CD4-positive, alpha-beta T cell (primary cell): Measurements from ENCODE around the gene STK35. TPM values are rescaled to one million over a fixed set of nuclear protein-coding genes. Genes with fewer than 3 reads are reported as not detected.
A peak's percentile ranks its signal among the peaks of the same experiment; 100 is the strongest.

Experiments
- ATAC-seq: fragments of 200-7000 bp; cut with Tn5 transposase; one replicate; pipeline ENCODE4 v1.10.0; 2022; ENCODE audit warnings: mild to moderate bottlenecking; ENCODE audit not compliant: poor library complexity
- CTCF ChIA-PET: fragments of 350-600 bp; sonication (Branson Sonifier 250); formaldehyde crosslinking; loops from one replicate; lab custom pipeline; 2021; ENCODE audit warnings: antibody characterized with exemption, inconsistent platforms; lab: Charles Lee
- POLR2A ChIA-PET: fragments of 350-600 bp; sonication (Branson Sonifier 250); formaldehyde crosslinking; loops from one replicate; lab custom pipeline; 2021; ENCODE audit warnings: antibody characterized with exemption, inconsistent platforms; lab: Charles Lee
- DNase-seq, 14 experiments: peaks; one replicate each; pipeline ENCODE4 v3.0.0-alpha.2; 2013 to 2020; ENCODE audit warnings: mixed read lengths in 2 of 14
- H3K27ac ChIP-seq, 2 donors: one replicate each; pipeline versions ENCODE4 v1.5.1 to v1.7.0; 2013; ENCODE audit warnings: low read length in 2 of 2, low read depth in 1 of 2, mild to moderate bottlenecking in 1 of 2
- H3K27me3 ChIP-seq, 2 experiments: 1 replicate in 1 of 2; 2 replicates in 1 of 2; pipeline versions ENCODE4 v1.6.1 to v1.7.0; 2013; ENCODE audit warnings: low read length in 2 of 2, control low read depth in 1 of 2, mild to moderate bottlenecking in 1 of 2, moderate library complexity in 1 of 2; ENCODE audit not compliant: insufficient read depth in 2 of 2, control insufficient read depth in 1 of 2
- H3K36me3 ChIP-seq: one replicate; pipeline ENCODE4 v1.6.1; 2013; ENCODE audit warnings: low read length, control low read depth; ENCODE audit not compliant: insufficient read depth
- H3K4me1 ChIP-seq: one replicate; pipeline ENCODE4 v1.6.1; 2013; ENCODE audit warnings: low read length, control low read depth; ENCODE audit not compliant: insufficient read depth
- H3K4me3 ChIP-seq: one replicate; pipeline ENCODE4 v1.5.1; 2013; ENCODE audit warnings: mild to moderate bottlenecking, low read length, moderate library complexity
- H3K9me3 ChIP-seq, 2 experiments: 1 replicate in 1 of 2; 2 replicates in 1 of 2; pipeline versions ENCODE4 v1.6.1 to v1.7.0; 2013; ENCODE audit warnings: low read length in 2 of 2, mild to moderate bottlenecking in 2 of 2, control low read depth in 1 of 2, moderate library complexity in 1 of 2; ENCODE audit not compliant: control insufficient read depth in 1 of 2, insufficient read depth in 1 of 2
- H3K27ac Mint-ChIP-seq: one replicate; pipeline ENCODE4 v1.8.0; 2020; ENCODE audit warnings: mixed read lengths
- H3K27me3 Mint-ChIP-seq: one replicate; pipeline ENCODE4 v1.8.0; 2021; ENCODE audit warnings: mixed read lengths
- H3K36me3 Mint-ChIP-seq: one replicate; pipeline ENCODE4 v1.8.0; 2021; ENCODE audit warnings: low read depth, mixed read lengths
- H3K4me1 Mint-ChIP-seq: one replicate; pipeline ENCODE4 v1.8.0; 2021; ENCODE audit warnings: low read depth, mixed read lengths
- H3K4me3 Mint-ChIP-seq: one replicate; pipeline ENCODE4 v1.8.0; 2020; ENCODE audit warnings: mild to moderate bottlenecking, mixed read lengths
- H3K9me3 Mint-ChIP-seq: one replicate; pipeline ENCODE4 v1.8.0; 2020; ENCODE audit warnings: mixed read lengths
- CTCF ChIP-seq: fragments of 200-600 bp; IDR thresholded peaks from one replicate; pipeline ENCODE4 v1.8.0; 2022; ENCODE audit warnings: antibody characterized with exemption, mild to moderate bottlenecking
- intact Hi-C, 2 experiments: fragments of 100-400 bp; cut with DNase I in 1 of 2; cut with micrococcal nuclease in 1 of 2; formaldehyde crosslinking; loops; one replicate each; pipeline versions ENCODE4 v1.15.1 to v1.9.0; 2023 to 2025; cut with DNase I, micrococcal nuclease
- total RNA-seq, 174 experiments: library from RNA in 2 of 174; stranded (reverse) in 2 of 174; gene quantifications; one replicate each; pipeline ENCODE4 v1.2.3 and lab custom pipeline; 2021 to 2026

The STK35 gene
- total RNA-seq, 2 experiments from 2014 or later, result 18.9 to 19.6 TPM

GRCh38 chr20:2114127-2114959, 12.7 kb downstream of the STK35 start:
- Histone ChIP-seq H3K9me3 (no peaks in the 10 kb centered on the region), H3K4me3 (no peak overlapping the region), H3K27ac (no peak overlapping the region), H3K36me3 (peaks cover 41% of the 10 kb centered on the region), H3K27me3 (no peaks in the 10 kb centered on the region), H3K4me1 (peaks cover 39% of the 10 kb centered on the region)
- no peak for TF ChIP-seq CTCF
- ChIA-PET POLR2A (no interaction called here), CTCF (no interaction called here)
- ATAC-seq, result no peak
- Mint-ChIP-seq H3K9me3 (no peaks in the 10 kb centered on the region), H3K4me1 (peaks cover 87% of the 10 kb centered on the region), H3K36me3 (peaks cover 73% of the 10 kb centered on the region), H3K4me3 (peak overlapping the region; percentile 46), H3K27me3 (no peaks in the 10 kb centered on the region), H3K27ac (peak overlapping the region; percentile 18)
- intact Hi-C loops, result no loop called here
- DNase-seq, result peak in 1 of 14 experiments; percentile 6

- Histone ChIP-seq H3K4me1 (peaks cover 33% of the 10 kb centered on the region), H3K36me3 (peaks cover 41% of the 10 kb centered on the region), H3K27me3 (no peaks in the 10 kb centered on the region), H3K9me3 (no peaks in the 10 kb centered on the region), H3K4me3 (no peak overlapping the region), H3K27ac (no peak overlapping the region)
- TF ChIP-seq CTCF, result no peak
- DNase-seq (no peak), ATAC-seq (no peak)
- POLR2A ChIA-PET, result no interaction called here
- no peaks in the 10 kb centered on the region for H3K9me3 Mint-ChIP-seq
- H3K4me1 Mint-ChIP-seq, result peaks cover 87% of the 10 kb centered on the region
- intact Hi-C loops, result no loop called here
- H3K36me3 Mint-ChIP-seq, result peaks cover 72% of the 10 kb centered on the region
- no peak overlapping the region for H3K4me3 Mint-ChIP-seq
- CTCF ChIA-PET, result no interaction called here
- no peaks in the 10 kb centered on the region for H3K27me3 Mint-ChIP-seq
- no peak overlapping the region for H3K27ac Mint-ChIP-seq
These were observed 13.5 kb downstream of the STK35 start for GRCh38 chr20:2114990-2115681.

DNA sequence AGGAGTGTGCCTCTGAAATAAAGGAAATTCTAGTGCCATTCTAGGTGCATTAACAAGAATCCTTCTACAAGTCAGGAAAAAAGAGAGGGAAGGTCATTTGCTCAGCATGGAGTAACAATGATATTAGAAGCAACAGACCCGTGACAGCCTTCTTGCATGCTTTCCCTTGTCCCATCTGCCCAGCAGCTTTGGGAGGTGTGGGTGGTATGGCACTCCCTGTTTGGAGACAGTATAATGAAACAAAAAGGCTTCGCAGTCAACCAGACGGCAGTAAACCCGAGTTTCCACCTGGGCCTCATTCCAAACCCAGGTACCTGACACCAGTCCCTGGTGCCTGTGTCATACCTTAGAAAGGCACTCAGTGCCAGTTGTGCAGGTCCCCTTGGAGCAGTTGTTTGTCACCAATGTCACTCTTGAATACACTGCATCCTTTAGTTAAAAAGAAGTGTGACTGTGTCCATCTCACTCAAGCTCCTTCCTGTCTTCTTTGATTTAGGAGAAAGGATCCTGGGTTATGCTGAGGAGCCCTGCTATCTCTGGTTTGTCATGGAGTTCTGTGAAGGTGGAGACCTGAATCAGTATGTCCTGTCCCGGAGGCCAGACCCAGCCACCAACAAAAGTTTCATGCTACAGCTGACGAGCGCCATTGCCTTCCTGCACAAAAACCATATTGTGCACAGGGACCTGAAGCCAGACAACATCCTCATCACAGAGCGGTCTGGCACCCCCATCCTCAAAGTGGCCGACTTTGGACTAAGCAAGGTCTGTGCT, 14.7 kb downstream of the STK35 start:
- no peak overlapping the region for H3K4me3 Mint-ChIP-seq
- Histone ChIP-seq H3K4me3 (no peak overlapping the region), H3K27ac (no peak overlapping the region), H3K36me3 (peaks cover 45% of the 10 kb centered on the region), H3K9me3 (no peaks in the 10 kb centered on the region), H3K4me1 (peaks cover 38% of the 10 kb centered on the region), H3K27me3 (no peaks in the 10 kb centered on the region)
- ChIA-PET CTCF (no interaction called here), POLR2A (interaction anchor here (1.4 kb wide), 1 partner anchor 13 kb away, joined by 4 read pairs; no protein-coding TSS in a partner anchor)
- H3K27me3 Mint-ChIP-seq, result no peaks in the 10 kb centered on the region
- intact Hi-C loops, result no loop called here
- H3K36me3 Mint-ChIP-seq, result peaks cover 75% of the 10 kb centered on the region
- H3K4me1 Mint-ChIP-seq, result peaks cover 88% of the 10 kb centered on the region
- ATAC-seq (no peak), DNase-seq (no peak)
- H3K27ac Mint-ChIP-seq, result no peak overlapping the region
- H3K9me3 Mint-ChIP-seq, result no peaks in the 10 kb centered on the region
- TF ChIP-seq CTCF, result no peak
